Right atrium auricular region (tissue), 2 donors: ENCODE measurements around the gene SIGLEC12. TPM values are rescaled to one million over a fixed set of nuclear protein-coding genes. Genes with fewer than 3 reads are reported as not detected.

Experiments
- DNase-seq: peaks from one replicate; pipeline ENCODE4 v3.0.0-alpha.2; 2019; ENCODE audit warnings: low spot score
- H3K27ac ChIP-seq, 2 donors: fragments of 200-600 bp; sonication (generic); 1 replicate in 1 of 2; 2 replicates in 1 of 2; pipeline ENCODE4 v1.5.1; 2016 to 2019
- H3K27me3 ChIP-seq, 2 donors: fragments of 200-600 bp; sonication (generic); one replicate each; pipeline versions ENCODE4 v1.5.1 to v1.6.0; 2017 to 2019
- H3K36me3 ChIP-seq: fragments of 200-600 bp; sonication (generic); one replicate; pipeline ENCODE4 v1.5.1; 2016
- H3K4me1 ChIP-seq, 2 donors: fragments of 200-600 bp; sonication (generic); one replicate each; pipeline versions ENCODE4 v1.5.1 to v1.6.0; 2017 to 2019
- H3K4me3 ChIP-seq, 2 donors: fragments of 200-600 bp; sonication (generic); 1 replicate in 1 of 2; 2 replicates in 1 of 2; pipeline ENCODE4 v1.5.1; 2017 to 2019; ENCODE audit warnings: mild to moderate bottlenecking in 1 of 2, moderate library complexity in 1 of 2
- H3K9me3 ChIP-seq, 2 donors: fragments of 200-600 bp; sonication (generic); one replicate each; pipeline ENCODE4 v1.5.1; 2019
- total RNA-seq, 2 donors: library from RNA; depleted of rRNA; stranded (reverse); fragments of >200 nt; gene quantifications; one replicate each; pipeline ENCODE4 v1.1.0, GENCODE V29; 2016
- TF ChIP-seq, protein P1 (sequence below), 2 donors: fragments of 200-600 bp; sonication (generic); IDR thresholded peaks; one replicate each; pipeline ENCODE4 v1.5.1; 2019; ENCODE audit warnings: antibody characterized with exemption in 2 of 2

SIGLEC12 gene
- not detected for total RNA-seq

GRCh38 chr19:51501594-51502263, at the start of gene SIGLEC12:
Gene SIGLEC12 (minus strand): TSS chr19:51501800. CDS start chr19:51501733, 67 bp downstream.
- Histone ChIP-seq H3K27me3 (no peaks in the 10 kb centered on the region), H3K4me1 (no peaks in the 10 kb centered on the region), H3K27ac (no peak within 1 kb of the TSS), H3K36me3 (no peaks in the 10 kb centered on the region), H3K4me3 (no peak within 1 kb of the TSS), H3K9me3 (peaks cover 0 to 7% of the 10 kb centered on the region in 2 donors)
- TF ChIP-seq, protein P1, sequence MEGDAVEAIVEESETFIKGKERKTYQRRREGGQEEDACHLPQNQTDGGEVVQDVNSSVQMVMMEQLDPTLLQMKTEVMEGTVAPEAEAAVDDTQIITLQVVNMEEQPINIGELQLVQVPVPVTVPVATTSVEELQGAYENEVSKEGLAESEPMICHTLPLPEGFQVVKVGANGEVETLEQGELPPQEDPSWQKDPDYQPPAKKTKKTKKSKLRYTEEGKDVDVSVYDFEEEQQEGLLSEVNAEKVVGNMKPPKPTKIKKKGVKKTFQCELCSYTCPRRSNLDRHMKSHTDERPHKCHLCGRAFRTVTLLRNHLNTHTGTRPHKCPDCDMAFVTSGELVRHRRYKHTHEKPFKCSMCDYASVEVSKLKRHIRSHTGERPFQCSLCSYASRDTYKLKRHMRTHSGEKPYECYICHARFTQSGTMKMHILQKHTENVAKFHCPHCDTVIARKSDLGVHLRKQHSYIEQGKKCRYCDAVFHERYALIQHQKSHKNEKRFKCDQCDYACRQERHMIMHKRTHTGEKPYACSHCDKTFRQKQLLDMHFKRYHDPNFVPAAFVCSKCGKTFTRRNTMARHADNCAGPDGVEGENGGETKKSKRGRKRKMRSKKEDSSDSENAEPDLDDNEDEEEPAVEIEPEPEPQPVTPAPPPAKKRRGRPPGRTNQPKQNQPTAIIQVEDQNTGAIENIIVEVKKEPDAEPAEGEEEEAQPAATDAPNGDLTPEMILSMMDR (IDR thresholded peaks at IDR 0.05) = no peak
- DNase-seq = peak; percentile 63

DNA sequence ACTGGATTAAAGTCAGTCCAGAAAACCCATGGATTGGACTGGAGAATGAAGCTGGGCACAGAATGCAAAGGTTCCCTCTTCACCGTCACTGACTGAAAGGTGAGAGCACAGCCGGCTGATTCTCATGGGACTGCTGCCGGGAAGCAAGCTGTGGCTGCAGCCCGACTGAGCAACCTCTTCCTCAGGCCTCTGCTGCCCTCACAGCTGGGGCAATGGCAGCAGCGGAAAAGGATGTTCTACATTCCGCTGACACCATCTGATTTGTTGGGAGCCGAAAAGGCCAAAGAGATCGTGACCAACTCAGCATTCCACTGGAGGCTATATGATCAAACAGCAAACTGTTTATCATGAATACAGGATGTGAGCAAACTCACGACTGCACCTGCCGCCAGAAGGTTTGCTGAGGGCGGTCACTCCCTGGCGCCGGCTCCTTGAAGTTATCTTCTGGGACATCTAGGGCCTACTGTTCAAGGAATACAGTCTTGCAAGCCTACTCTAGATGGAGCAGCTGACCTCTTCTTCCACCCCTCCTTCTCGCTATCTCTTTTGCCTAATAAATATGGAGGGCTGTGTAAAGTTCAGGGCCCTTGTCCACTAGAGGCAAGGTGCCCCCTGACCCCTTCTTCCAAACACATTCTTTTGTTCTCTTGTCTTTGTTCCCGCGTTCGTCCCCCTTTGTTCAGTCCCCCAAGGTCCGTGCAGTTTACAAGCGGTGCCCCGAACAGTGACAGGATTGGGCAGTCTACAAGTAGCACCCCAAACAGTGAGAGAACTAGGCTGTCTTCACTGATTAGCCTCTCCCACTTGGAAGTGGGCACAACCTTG, 49.5 kb upstream of the SIGLEC12 start:
- DNase-seq = no peak
- H3K36me3 ChIP-seq = no peaks in the 10 kb centered on the region
- H3K9me3 ChIP-seq = no peaks in the 10 kb centered on the region
- H3K4me1 ChIP-seq = no peaks in the 10 kb centered on the region
- H3K27ac ChIP-seq = no peak overlapping the region
- TF ChIP-seq, protein P1 (IDR thresholded peaks at IDR 0.05) = no peak
- no peak overlapping the region for H3K4me3 ChIP-seq
- no peaks in the 10 kb centered on the region for H3K27me3 ChIP-seq

- no peaks in the 10 kb centered on the region for H3K27me3 ChIP-seq
These were observed 48.1 kb upstream of the SIGLEC12 start for GRCh38 chr19:51549533-51550324.

DNA sequence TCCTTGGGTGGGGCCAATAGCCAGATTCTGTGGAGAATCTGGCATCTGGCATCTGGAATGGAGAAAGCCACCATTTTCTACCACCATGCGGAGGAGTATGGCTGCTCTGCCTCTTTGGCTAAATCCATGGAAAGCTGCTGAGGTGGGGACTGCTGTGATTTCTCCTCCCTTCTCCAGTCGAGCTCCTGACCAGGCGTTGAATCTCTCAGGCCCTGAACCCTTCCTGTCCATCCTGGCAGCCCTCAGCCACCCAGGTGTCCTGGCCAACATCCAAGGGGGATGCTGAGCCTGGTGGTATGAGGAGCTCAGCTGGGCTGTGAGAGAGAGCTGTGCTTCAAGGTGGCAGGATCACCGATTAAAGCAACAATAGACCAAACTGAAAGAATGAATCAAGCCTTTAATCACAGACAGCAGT, 47.3 kb upstream of the SIGLEC12 start:
- Histone ChIP-seq H3K4me1 (no peaks in the 10 kb centered on the region), H3K36me3 (no peaks in the 10 kb centered on the region), H3K27me3 (no peaks in the 10 kb centered on the region), H3K4me3 (no peak overlapping the region), H3K9me3 (no peaks in the 10 kb centered on the region), H3K27ac (no peak overlapping the region)
- TF ChIP-seq, protein P1 (IDR thresholded peaks at IDR 0.05) = no peak
- peak; percentile 16 for DNase-seq

More at GRCh38 chr19:51549533-51550324, 48.1 kb upstream of the SIGLEC12 start:
- Histone ChIP-seq H3K27ac (no peak overlapping the region), H3K9me3 (no peaks in the 10 kb centered on the region), H3K4me3 (no peak overlapping the region), H3K36me3 (no peaks in the 10 kb centered on the region), H3K4me1 (no peaks in the 10 kb centered on the region)
- DNase-seq = peak; percentile 30
- TF ChIP-seq, protein P1 (IDR thresholded peaks at IDR 0.05) = no peak

DNA sequence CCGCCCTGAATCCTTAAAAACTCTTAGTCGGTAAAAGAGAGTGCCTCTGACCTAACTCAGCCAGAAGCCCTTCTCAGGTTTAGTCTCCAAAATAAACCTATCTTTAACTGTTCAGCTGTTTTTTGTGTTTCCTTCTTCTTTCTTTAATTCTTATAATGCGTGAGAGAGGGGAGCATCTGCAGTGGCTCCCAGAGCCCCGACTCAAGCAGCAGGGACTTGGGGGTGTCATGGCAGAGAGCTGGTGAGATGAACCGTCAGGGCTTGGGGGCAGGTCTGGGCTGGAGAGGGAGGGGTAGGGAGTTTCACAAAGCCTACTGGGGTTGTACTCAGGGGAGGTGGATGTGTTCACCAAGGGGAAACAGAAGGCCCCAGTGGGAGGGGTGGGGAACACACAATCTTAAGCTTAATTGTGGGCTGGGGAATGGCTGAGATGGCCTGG, 46.6 kb upstream of the SIGLEC12 start:
- H3K27me3 ChIP-seq = no peaks in the 10 kb centered on the region
- TF ChIP-seq, protein P1 (IDR thresholded peaks at IDR 0.05) = no peak

More for the DNA sequence above, 46.6 kb upstream of the SIGLEC12 start:
- no peaks in the 10 kb centered on the region for H3K9me3 ChIP-seq
- H3K4me1 ChIP-seq = no peaks in the 10 kb centered on the region
- peak; percentile 30 for DNase-seq
- H3K27ac ChIP-seq = no peak overlapping the region
- H3K4me3 ChIP-seq = no peak overlapping the region
- H3K36me3 ChIP-seq = no peaks in the 10 kb centered on the region
